NOMO-1 (cell line): ENCODE results near the gene CLCN3.
A peak's percentile ranks its signal among the peaks of the same experiment; 100 is the strongest.
"Not testable (repeated sequence)": the region's sequence is repeated elsewhere in the genome, so short reads cannot be mapped to it uniquely, and the experiment has no call there.

Experiments
- DNase-seq, 2 experiments: peaks; one replicate each; lab custom pipeline; 2025; ENCODE audit not compliant: unreplicated experiment in 2 of 2; lab: John Stamatoyannopoulos, UW

Gene CLCN3

GRCh38 chr4:169689681-169690080 is 69.3 kb downstream of the CLCN3 start:
- no peak for DNase-seq

DNA sequence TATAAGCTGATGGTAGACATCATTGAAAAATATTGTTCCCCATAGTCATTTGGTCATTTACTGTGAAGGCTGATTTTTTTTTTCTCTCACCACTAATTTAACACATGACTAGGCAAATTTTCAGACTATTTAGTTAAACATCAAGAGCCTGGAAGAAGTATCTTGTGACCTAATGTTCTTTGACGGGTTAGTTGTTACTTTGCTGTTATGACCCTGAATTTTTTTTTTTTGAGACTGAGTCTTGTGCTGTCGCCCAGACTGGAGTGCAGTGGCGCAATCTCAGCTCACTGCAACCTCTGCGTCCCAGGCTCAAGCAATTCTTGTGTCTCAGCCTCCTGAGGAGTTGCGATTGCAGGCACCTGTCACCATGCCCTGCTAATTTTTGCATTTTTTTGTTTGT is 70.4 kb downstream of the CLCN3 start:
- DNase-seq = no peak

DNA sequence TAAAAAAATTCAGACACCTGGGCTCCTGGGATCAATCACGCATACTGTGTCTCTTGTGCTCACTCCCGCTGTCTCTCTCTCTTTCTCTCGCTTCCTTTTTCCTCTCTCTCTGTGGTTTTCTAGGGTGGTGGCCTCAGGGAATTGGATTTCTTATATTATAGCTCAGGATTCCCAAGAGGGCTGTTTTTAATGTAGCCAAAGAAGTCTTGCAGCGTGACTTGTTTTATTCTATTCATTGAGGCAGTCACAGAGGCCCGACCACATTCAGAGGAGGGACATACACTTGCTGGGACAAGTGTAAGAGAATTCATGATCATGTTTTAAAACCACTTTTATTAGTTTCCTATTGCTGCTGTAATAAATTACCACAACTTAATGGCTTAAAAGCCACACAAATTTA is 78.0 kb downstream of the CLCN3 start:
- no peak for DNase-seq

GRCh38 chr4:169707958-169708643 is 87.7 kb downstream of the CLCN3 start:
- no peak for DNase-seq

DNA sequence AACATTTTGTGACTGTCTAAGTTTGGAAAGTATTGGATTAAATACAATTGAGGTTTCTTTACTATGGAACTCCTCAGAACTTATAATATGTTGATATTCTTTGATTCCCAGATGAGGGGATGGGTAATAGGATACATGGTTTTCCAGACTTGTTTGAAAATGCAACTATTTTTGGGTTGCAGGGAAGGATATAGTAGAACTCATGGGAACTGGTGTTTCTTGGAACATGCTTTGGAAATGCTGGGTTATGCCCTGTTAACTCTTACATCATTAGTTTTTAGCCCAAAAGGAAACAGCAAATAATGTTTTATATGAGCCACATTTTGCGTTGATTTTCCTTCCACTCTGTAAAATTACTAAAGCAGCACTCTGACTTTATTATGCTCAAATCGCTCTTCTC is 95.4 kb downstream of the CLCN3 start:
- DNase-seq = no peak

GRCh38 chr4:169716677-169717076 is 96.3 kb downstream of the CLCN3 start:
- DNase-seq = no peak

DNA sequence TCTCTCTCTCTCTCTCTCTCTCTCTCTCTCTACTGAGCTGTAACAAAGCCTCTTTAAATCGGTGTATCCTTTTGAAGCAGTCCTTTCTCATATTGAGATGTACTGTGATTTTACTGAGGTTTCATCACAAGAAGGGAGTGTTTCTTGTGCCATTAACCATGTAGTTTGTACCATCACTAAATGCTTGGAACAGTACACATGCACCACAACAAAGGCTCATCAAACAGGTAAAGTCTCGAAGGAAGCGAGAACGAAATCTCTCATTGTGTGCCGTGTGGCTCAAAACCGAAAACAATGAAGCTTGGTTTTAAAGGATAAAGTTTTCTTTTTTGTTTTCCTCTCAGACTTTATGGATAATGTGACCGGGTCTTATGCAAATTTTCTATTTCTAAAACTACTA is 100.2 kb downstream of the CLCN3 start:
- no peak for DNase-seq

DNA sequence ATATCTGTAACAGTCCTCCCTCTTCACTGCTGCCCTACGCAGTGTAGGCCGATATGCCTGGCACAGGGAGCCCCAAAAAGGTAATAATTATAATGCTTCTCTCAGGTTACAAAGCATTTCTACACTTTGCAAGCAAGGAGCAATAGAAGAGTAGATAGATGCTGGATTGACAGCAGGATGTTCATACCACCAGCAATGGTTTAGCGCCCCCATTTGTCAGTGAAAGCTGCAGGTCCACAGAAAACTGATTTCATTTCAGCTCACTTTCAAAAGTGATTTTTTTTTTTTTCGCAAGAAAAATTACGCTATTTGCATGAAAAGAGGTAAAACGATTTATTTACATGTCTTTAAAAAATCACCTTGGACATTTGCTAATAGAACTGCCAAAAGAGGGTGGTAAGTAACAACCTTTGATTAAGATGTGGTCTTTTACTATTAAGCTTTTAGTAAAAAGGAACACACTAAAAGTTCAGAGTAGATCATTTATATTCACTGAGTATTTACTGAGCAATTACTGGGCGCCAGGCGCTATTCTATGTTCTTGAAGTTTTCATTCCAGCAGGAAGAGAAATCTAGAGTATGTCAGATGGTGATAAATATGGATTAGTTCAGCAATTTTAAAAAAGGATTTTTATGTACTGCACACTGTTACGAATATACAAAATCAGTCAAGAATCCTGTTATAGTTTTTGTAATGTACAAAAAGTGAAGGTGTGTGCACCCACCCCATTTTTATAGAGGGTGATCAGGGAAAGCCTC is 103.0 kb downstream of the CLCN3 start:
- DNase-seq = no peak

DNA sequence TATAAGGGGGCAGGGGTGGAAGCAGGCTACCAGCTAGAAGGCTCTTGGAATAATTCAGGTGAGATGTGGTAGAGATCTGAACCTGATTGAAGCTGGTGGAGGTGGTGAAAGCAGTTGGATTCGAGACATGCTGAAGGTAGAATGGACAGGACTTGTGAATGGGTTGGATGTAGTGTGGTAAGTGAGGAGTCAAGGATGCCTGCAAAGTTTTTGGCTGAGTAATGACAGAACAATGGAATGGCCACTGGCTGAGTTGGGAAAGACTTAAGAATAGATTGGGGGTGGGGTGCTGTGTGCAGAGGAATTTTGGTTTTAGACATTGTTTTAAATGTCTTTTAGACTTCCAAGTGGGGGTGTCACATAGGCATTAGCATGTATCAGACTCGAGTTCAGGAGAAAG is 103.9 kb downstream of the CLCN3 start:
- DNase-seq = no peak

GRCh38 chr4:169727616-169728015 is 107.2 kb downstream of the CLCN3 start:
- DNase-seq = no peak

DNA sequence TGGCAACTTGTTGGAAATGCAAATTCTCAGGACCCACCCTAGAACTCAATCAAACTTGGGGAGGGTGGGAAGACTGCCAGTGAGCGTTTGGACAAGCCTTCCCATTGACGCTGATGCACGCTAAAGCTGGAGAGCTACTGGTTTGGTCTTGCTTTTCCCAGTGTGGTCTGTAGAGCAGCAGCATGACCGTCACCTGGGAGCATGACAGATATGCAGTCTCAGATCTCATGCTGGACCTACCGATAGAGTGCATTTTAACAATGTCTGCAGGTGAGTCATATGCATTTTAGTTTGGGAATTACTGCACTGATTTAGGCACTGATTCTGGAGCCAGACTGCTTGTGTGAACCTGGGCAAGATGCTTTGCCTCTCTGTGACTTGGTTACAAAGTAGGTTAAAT is 110.2 kb downstream of the CLCN3 start:
- no peak for DNase-seq

DNA sequence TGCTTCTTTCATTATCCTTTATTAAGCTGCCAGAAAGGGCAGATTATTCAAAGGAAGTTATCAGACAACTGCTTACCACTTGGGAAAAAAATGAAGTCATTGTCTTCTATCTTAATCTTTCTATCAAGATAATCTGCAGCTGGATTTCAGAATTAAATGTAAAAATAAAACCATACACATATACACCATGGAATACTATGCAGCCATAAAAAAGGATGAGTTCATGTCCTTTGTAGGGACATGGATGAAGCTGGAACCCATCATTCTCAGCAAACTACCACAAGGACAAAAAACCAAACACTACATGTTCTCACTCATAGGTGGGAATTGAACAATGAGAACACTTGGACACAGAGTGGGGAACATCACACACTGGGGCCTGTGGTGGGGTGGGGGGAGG is 118.2 kb downstream of the CLCN3 start:
- not testable (repeated sequence) for DNase-seq

DNA sequence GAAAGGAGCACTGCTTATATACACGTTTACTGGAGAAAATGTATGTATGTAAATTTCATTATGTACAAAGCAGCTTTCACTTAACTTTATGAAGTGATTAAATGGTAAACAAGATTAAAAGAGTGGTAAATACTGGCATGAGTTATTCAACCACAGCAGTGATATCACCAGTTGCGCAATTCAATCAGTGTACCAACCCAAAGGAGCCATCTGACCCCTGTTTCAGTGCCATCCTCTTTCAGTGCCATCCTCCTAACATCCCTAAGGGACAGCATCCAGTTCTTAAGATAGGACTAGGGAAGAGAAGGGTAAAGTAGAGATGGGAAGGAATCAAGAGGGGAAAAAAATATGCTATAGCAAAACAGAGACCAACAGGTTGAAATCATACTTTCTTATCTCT is 121.2 kb downstream of the CLCN3 start:
- no peak for DNase-seq

GRCh38 chr4:169744601-169745000 is 124.2 kb downstream of the CLCN3 start:
- no peak for DNase-seq

DNA sequence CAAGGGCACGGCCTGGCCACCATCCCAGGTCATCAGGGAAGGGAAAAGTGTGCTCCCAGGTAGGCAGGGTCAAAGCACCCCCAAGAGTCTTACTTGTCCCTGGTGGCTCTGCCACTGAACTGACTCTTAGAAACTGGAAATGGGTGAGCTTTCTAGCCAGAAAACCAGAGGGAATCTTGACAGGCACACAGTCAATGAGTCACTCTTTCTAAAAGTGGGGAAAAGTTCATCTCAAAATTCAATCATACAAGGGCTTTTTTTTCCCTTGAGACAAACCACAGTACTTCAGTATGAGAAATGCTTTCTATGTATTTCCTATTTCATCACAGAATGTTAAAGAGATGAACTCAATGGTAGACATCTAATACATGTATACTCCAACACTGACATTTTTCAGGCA is 124.9 kb downstream of the CLCN3 start:
- DNase-seq = no peak

DNA sequence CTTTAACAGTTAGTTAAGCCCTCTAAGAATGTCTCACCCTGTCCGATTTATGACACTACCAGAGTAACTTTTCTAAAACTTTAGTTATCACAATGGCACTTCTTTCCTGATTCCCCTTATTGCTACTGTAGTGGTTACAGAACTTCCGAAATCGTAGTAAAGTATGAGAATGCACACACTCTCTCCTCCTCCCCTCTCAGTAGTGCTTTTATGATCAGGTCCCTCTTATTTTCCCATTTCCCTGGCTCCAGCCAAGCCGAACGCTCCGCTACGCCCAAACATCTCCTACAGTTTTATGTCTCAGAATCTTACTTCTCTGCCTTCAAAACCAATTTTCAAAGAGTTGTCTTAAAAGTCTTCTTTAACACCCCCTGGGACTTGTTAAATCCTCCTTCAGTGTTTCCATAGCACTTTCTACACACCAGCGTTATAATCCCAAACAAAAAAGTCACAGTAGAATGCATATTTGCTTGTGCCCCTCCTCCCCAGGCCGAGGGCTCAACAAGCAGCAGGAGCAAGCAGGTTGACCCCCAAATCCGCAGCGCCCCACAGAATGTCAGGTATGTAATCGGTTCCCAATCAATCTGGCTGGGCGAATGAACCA is 136.7 kb downstream of the CLCN3 start:
- peak in 1 of 2 experiments; percentile 39 for DNase-seq

GRCh38 chr4:169757575-169758184 is 137.3 kb downstream of the CLCN3 start, which contains the start of gene HPF1:
TSS of gene HPF1 (minus strand) at chr4:169757944. CDS start at chr4:169757877, 67 bp downstream.
- peak; percentile 85 to 94 for DNase-seq

GRCh38 chr4:169758401-169758962 is 138.1 kb downstream of the CLCN3 start:
- no peak for DNase-seq

DNA sequence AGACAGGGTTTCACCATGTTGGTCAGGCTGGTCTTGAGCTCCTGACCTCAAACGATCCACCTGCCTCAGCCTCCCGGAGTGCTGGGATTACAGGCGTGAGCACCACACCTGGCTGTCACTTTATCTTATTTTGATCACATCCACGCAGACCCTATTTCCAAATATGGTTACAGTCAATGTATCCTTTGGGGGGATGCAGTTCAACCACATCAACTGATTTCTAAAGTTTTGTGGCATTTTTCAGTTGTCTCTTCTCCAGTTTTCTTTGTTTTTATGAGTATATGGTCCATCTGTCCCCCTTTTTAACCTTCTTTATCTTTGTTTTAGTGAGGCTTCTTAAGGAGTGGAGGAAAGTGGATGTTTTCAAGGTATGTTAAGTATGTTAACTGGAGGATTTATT is 141.5 kb downstream of the CLCN3 start:
- no peak for DNase-seq

- no peak for DNase-seq
Observed at GRCh38 chr4:169765835-169766234, 145.5 kb downstream of the CLCN3 start.

DNA sequence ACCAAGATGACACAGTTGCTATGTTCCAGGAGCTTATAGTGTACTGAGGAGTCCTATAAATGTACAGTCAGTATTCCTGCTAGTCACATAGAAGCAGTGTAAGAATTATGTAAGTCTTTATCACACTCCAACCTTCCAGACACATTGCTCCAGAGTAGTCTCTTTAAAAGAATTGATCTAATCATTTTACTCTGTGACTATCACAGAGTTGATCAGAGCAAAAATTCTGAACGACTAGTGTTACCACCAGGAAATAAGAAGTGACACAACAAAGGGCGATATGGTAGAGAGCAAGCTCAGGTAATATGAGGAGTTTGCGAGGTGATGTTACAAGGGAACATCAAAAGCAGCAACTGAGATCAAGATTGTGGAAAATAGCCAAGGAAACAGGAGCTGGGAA is 146.4 kb downstream of the CLCN3 start:
- no peak for DNase-seq
